GM12865 (cell line): Measurements from ENCODE around the gene EPS8.

Experiments used
- DNase-seq: peaks from one replicate; pipeline ENCODE4 v3.0.0; 2010; ENCODE audit warnings: low read depth
- H3K4me3 ChIP-seq: 2 replicates; pipeline ENCODE4 v1.5.1; 2011; ENCODE audit warnings: mild to moderate bottlenecking, low read depth, low read length, control low read depth
- CTCF ChIP-seq: IDR thresholded peaks from 2 replicates; pipeline ENCODE4 v1.5.1; 2011; ENCODE audit warnings: low read length, control low read depth, low read depth, inconsistent platforms; ENCODE audit not compliant: insufficient read depth; ENCODE audit errors: missing control alignments

The EPS8 gene

GRCh38 chr12:15776532-15776931 lies 12.7 kb downstream of the EPS8 start:
- H3K4me3 ChIP-seq, result no peak overlapping the region
- TF ChIP-seq CTCF, result no peak
- no peak for DNase-seq

- TF ChIP-seq CTCF, result no peak
- no peak for DNase-seq
- no peak overlapping the region for H3K4me3 ChIP-seq
Observed at GRCh38 chr12:15774819-15775218, 14.4 kb downstream of the EPS8 start.

- H3K4me3 ChIP-seq, result no peak overlapping the region
- peak; percentile 22 for TF ChIP-seq CTCF
- DNase-seq, result peak; percentile 9
Observed at GRCh38 chr12:15772405-15773018, 16.7 kb downstream of the EPS8 start.

GRCh38 chr12:15770581-15770980 lies 18.6 kb downstream of the EPS8 start:
- no peak for DNase-seq
- H3K4me3 ChIP-seq, result no peak overlapping the region
- no peak for TF ChIP-seq CTCF

GRCh38 chr12:15770021-15770420 lies 19.2 kb downstream of the EPS8 start:
- TF ChIP-seq CTCF, result no peak
- no peak for DNase-seq
- H3K4me3 ChIP-seq, result no peak overlapping the region

- TF ChIP-seq CTCF, result no peak
- DNase-seq, result no peak
- no peak overlapping the region for H3K4me3 ChIP-seq
Observed at GRCh38 chr12:15769586-15769985, 19.6 kb downstream of the EPS8 start.

GRCh38 chr12:15767301-15767700 lies 21.9 kb downstream of the EPS8 start:
- DNase-seq, result no peak
- no peak for TF ChIP-seq CTCF
- H3K4me3 ChIP-seq, result no peak overlapping the region
